Gastrocnemius medialis (tissue), 4 donors: ENCODE data around the gene GRK4. TPM values are rescaled to one million over a fixed set of nuclear protein-coding genes. Genes with fewer than 3 reads are reported as not detected.

Experiments used
- ATAC-seq, 2 donors: fragments of 150-250 bp; one replicate each; pipeline ENCODE4 v1.9.1; 2016
- DNase-seq, 2 donors: peaks; one replicate each; pipeline ENCODE4 v3.0.0-alpha.2; 2019
- H3K27ac ChIP-seq, 4 donors: fragments of 200-600 bp; sonication (generic); 1 replicate in 1 of 4; 2 replicates in 3 of 4; pipeline ENCODE4 v1.5.1; 2016 to 2018; ENCODE audit warnings: mild to moderate bottlenecking in 2 of 4, moderate library complexity in 1 of 4
- H3K27me3 ChIP-seq, 3 donors: fragments of 200-600 bp; sonication (generic) in 2 of 3; 1 replicate in 1 of 3; 2 replicates in 2 of 3; pipeline versions ENCODE4 v1.5.1 to v1.6.0; 2016 to 2019; ENCODE audit warnings: mild to moderate bottlenecking in 1 of 3, moderate library complexity in 1 of 3
- H3K36me3 ChIP-seq, 2 donors: fragments of 200-600 bp; sonication (generic) in 1 of 2; one replicate each; pipeline ENCODE4 v1.5.1; 2017 to 2018
- H3K4me1 ChIP-seq, 2 donors: fragments of 200-600 bp; sonication (generic) in 1 of 2; one replicate each; pipeline ENCODE4 v1.5.1; 2016 to 2017; ENCODE audit warnings: mild to moderate bottlenecking in 2 of 2
- H3K4me3 ChIP-seq, 4 donors: fragments of 200-600 bp; sonication (generic) in 3 of 4; 1 replicate in 1 of 4; 2 replicates in 3 of 4; pipeline ENCODE4 v1.5.1; 2016 to 2019; ENCODE audit warnings: mild to moderate bottlenecking in 2 of 4
- H3K9me3 ChIP-seq, 3 donors: fragments of 200-600 bp; sonication (generic) in 2 of 3; 1 replicate in 1 of 3; 2 replicates in 2 of 3; pipeline ENCODE4 v1.5.1; 2016 to 2019
- POLR2A ChIP-seq, 2 donors: fragments of 450-650 bp; IDR thresholded peaks; one replicate each; pipeline ENCODE4 v1.6.1; 2017; ENCODE audit warnings: antibody characterized with exemption in 2 of 2, mild to moderate bottlenecking in 2 of 2, moderate library complexity in 2 of 2
- in situ Hi-C, 4 donors: fragments of 200-750 bp; cut with MboI; loops; one replicate each; pipeline versions ENCODE4 v1.15.0 to v1.8.0; 2017; ENCODE audit warnings: low sequenced_read_pairs in 4 of 4
- intact Hi-C: fragments of 100-400 bp; cut with DNase I; formaldehyde crosslinking; loops from one replicate; pipeline ENCODE4 v1.15.1; 2023; ENCODE audit warnings: low total_unique reads
- total RNA-seq, 4 donors: library from RNA; depleted of rRNA; stranded (reverse); fragments of >200 nt; gene quantifications; one replicate each; pipeline versions ENCODE4 v1.1.0 to v1.2.3, GENCODE V29; 2016
- TF ChIP-seq, protein P1 (sequence below), 5 experiments: fragments of 450-650 bp in 3 of 5; fragments of 200-600 bp in 2 of 5; sonication (generic) in 2 of 5; IDR thresholded peaks in 4 of 5; conservative IDR thresholded peaks in 1 of 5; 1 replicate in 4 of 5; 2 replicates in 1 of 5; pipeline ENCODE4 v1.5.1; 2016 to 2019; ENCODE audit warnings: antibody characterized with exemption in 5 of 5, mild to moderate bottlenecking in 3 of 5, moderate library complexity in 3 of 5

GRK4 gene
- total RNA-seq, 4 donors from 2014 or later: 2.8 to 5.8 (median 3.7) TPM

GRCh38 chr4:3041192-3042142, 78.1 kb downstream of the GRK4 start:
- Histone ChIP-seq H3K9me3 (no peaks in the 10 kb centered on the region), H3K4me3 (peak overlapping the region; percentile 56 to 78 (median 57)), H3K4me1 (peaks cover 20% of the 10 kb centered on the region in 2 donors), H3K27me3 (no peaks in the 10 kb centered on the region), H3K36me3 (no peaks in the 10 kb centered on the region), H3K27ac (peak overlapping the region; percentile 71 to 87 (median 80))
- TF ChIP-seq, protein P1, sequence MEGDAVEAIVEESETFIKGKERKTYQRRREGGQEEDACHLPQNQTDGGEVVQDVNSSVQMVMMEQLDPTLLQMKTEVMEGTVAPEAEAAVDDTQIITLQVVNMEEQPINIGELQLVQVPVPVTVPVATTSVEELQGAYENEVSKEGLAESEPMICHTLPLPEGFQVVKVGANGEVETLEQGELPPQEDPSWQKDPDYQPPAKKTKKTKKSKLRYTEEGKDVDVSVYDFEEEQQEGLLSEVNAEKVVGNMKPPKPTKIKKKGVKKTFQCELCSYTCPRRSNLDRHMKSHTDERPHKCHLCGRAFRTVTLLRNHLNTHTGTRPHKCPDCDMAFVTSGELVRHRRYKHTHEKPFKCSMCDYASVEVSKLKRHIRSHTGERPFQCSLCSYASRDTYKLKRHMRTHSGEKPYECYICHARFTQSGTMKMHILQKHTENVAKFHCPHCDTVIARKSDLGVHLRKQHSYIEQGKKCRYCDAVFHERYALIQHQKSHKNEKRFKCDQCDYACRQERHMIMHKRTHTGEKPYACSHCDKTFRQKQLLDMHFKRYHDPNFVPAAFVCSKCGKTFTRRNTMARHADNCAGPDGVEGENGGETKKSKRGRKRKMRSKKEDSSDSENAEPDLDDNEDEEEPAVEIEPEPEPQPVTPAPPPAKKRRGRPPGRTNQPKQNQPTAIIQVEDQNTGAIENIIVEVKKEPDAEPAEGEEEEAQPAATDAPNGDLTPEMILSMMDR (IDR thresholded peaks at IDR 0.05 in 4 of 5, conservative IDR thresholded peaks at IDR 0.05 in 1 of 5): no peak
- TF ChIP-seq POLR2A (IDR thresholded peaks at IDR 0.05): peak in 1 of 2 donors; percentile 54
- in situ Hi-C loops: no loop called here
- ATAC-seq: peak; percentile 89 to 90
- intact Hi-C loops: no loop called here
- DNase-seq: peak; percentile 71 to 90

DNA sequence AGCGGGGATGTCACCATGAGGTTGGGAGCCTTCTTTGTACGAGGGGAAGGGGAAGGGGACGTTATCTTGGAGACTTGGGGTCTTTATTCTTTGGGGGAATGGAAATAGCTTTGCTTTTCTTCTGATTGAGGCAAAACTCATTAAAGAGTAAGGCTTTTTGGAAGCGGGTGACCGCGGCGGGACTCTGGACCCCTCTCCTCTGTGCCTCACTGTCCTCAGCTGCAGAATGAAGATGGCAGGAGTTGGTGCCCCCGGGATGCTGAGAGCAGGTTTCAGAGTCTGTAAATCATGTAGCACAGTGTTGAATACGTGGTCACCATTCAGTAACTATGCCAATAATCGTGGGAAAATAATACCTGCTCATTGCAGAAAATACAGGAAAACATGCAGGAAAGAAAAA, 78.9 kb downstream of the GRK4 start:
- no peak for ATAC-seq
- in situ Hi-C loops: no loop called here
- no peak for DNase-seq
- no peaks in the 10 kb centered on the region for H3K9me3 ChIP-seq
- intact Hi-C loops: no loop called here
- no peaks in the 10 kb centered on the region for H3K36me3 ChIP-seq
- TF ChIP-seq POLR2A (IDR thresholded peaks at IDR 0.05): no peak
- TF ChIP-seq, protein P1 (IDR thresholded peaks at IDR 0.05 in 4 of 5, conservative IDR thresholded peaks at IDR 0.05 in 1 of 5): no peak
- peak overlapping the region; percentile 56 to 78 (median 57) for H3K4me3 ChIP-seq
- H3K27me3 ChIP-seq: no peaks in the 10 kb centered on the region
- H3K27ac ChIP-seq: peak overlapping the region; percentile 71 to 87 (median 80)
- H3K4me1 ChIP-seq: peaks cover 18 to 19% of the 10 kb centered on the region in 2 donors

DNA sequence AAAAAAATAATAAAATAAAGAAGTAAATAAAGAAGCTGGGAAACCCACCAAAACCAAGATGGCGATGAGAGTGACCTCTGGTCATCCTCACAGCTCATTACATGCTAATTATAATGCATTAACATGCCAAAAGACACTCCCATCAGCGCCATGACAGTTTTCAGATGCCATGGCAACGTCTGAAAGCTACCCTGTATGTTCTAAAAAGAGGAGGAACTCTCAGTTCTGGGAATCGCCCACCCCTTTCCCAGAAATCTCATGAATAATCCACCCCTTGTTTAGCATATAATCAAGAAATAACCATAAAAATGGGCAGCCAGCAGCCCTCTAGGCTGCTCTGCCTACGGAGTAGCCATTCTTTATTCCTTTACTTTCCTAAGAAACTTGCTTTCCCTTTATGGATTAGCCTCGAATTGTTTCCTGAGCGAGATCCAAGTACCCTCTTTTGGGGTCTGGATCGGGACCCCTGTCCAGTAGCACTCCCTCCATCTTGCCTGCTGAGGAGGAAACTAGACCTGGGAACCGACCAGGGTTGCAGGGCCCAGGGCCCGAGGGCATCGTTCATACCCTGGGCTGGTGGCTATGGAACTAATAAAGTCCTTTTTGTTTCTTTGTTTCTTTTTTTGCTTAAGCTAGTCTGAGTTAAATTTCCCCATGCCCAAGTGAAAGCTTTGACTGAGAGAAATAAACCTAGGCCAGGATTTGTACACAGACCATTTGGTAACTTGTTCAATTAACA, 80.1 kb downstream of the GRK4 start:
- TF ChIP-seq, protein P1 (IDR thresholded peaks at IDR 0.05 in 4 of 5, conservative IDR thresholded peaks at IDR 0.05 in 1 of 5): no peak
- TF ChIP-seq POLR2A (IDR thresholded peaks at IDR 0.05): no peak
- Histone ChIP-seq H3K27ac (no peak overlapping the region), H3K27me3 (no peaks in the 10 kb centered on the region), H3K36me3 (no peaks in the 10 kb centered on the region), H3K9me3 (no peaks in the 10 kb centered on the region), H3K4me1 (peaks cover 7 to 16% of the 10 kb centered on the region in 2 donors), H3K4me3 (no peak overlapping the region)
- ATAC-seq: no peak
- DNase-seq: no peak
- in situ Hi-C loops (no loop called here), intact Hi-C loops (no loop called here)

DNA sequence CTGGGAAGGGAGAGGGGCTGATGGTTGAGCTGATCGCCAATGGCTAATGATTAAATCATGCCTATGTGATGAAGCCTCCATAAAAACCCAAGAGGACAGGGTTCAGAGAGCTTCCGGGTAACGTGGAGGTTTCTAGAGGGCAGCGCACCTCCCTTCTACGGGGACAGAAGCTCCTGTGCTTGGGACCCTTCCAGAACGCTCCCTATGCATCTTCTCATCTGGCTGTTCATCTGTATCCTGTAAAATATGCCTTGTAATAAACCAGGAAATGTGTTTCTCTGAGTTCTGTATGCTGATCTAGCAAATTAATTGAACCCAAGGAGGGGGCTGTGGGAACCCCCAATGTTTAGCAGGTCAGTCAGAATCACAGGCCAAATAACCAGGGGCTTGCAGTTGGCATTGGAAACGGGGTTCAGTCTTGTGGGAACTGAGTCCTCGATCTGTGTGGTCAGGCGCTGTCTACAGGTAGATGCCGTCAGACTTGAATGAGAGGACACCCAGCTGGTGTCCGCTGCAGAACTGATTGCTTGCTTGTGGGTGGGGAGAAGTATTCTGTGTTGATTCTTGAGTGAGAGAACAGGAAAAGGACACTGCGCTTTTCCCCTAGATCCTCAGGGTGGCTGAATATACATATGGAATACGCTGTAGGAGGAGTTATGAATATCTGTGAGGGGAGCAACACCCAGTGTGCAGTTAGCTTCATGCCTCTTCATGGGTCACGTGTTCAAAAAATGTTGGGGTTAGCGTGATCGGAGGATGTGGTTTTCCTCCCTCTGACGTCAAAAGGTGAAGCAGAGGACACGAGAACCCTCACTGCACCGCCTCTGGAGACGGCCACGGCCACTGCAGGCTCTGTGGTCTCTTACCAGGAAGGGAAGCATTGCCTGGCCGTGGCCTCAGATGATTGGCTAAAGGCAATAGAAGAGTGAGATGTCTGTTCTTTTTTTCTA, 81.8 kb downstream of the GRK4 start:
- ATAC-seq (no peak), DNase-seq (peak in 1 of 2 donors; percentile 57)
- TF ChIP-seq, protein P1 (IDR thresholded peaks at IDR 0.05 in 4 of 5, conservative IDR thresholded peaks at IDR 0.05 in 1 of 5): no peak
- no peak for TF ChIP-seq POLR2A (IDR thresholded peaks at IDR 0.05)
- Histone ChIP-seq H3K4me3 (no peak overlapping the region), H3K36me3 (no peaks in the 10 kb centered on the region), H3K4me1 (peaks cover 7 to 16% of the 10 kb centered on the region in 2 donors), H3K27ac (no peak overlapping the region), H3K9me3 (no peaks in the 10 kb centered on the region), H3K27me3 (no peaks in the 10 kb centered on the region)
- in situ Hi-C loops (no loop called here), intact Hi-C loops (loop anchor here (5.0 kb wide), 1 partner anchor 57 kb away; no protein-coding TSS in a partner anchor)
